Hematopoietic multipotent progenitor cell treated with erythropoietin and hydrocortisone succinate and interleukin-3 and kit ligand, for 8 days (in vitro differentiated cells): ENCODE measurements around the gene SPECC1L.

Experiments used
- DNase-seq: peaks from one replicate; pipeline ENCODE4 v3.0.0-alpha.2; 2015

Gene SPECC1L

DNA sequence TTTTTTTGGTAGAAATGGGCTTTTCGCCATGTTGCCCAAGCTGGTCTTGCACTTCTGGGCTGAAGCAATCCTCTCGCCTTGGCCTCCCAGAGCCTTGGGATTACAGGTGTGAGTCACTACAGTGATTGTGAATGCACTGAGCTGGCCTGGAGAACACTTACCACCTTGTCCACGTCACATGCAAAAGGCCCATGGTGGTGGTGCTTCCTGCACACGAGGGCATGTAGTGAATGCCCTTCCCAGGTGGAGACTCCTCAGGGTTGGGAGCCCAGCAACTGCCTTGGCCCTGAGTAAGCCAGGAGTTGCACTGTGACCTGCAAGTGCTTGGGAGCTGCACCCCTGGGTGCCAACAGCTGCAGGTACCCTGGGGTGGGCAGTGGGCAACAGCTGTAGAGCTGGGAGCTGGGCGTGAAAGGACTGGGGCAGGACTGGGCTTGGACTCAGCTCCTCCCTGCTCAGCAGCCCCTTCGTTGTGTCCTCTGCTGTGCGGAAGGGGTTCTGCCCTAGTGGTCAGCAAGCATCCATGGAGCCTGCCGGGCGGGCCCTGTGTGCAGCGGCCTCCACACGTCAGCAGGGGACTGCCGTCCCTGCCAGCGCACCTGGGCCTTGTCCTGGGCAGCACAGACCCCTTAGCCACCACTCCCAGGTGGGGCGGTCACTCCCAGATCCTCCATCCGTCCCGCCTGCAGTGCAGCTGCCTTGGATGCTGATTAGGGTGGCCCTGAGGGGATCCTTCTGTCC, 147.4 kb downstream of the SPECC1L start:
- no peak for DNase-seq

DNA sequence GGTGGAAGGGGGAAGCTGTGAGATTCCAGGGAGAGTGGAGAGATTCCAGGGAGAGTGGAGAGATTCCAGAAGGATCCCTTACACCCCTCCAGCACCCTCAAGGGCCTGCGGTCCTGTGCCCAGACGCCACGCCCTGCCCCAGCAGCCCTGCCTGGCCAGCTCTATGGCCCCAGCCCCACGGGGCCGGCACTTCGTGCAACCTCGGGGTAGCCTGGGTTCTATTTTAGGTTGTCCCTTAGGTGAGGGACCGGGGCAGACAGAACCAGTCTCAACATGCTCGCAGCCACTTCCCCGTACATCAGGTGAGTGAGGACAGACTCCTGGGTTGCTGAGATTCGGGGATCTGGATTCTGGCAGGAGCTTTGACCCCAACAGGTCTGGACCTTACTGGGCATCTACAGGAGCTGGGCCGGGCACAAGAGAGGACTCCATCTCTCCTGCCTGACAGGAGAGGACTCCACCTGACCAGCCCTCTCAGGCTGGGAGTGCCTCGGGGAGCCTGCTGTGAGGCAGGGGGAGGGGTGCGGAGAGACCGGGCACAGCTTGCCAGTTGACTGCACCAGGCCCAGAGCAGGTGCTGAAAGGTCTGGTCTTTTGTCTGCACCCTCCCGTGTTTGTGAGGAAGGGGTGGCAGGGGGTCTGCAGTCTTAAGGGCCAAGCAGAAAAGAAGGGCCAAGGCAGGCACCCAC, 148.3 kb downstream of the SPECC1L start:
- no peak for DNase-seq

DNA sequence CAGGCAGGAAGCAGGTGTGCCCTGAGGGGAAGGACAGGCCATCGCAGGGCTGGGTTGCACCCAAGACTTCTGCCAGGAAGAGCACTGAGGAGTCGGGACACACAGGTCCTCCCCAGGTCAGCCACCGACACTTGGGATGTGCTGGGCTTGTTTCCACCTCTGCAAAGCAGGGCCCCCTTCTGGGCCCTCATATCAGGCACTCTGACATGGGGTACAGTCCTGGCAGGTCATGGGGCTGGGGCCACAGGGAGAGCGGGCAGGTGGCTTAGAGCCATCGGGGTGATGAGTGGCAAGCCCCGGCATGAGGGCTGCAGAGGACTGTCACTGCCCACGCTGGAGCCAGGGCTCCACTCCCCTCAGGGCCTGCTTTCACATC, 148.8 kb downstream of the SPECC1L start:
- no peak for DNase-seq

DNA sequence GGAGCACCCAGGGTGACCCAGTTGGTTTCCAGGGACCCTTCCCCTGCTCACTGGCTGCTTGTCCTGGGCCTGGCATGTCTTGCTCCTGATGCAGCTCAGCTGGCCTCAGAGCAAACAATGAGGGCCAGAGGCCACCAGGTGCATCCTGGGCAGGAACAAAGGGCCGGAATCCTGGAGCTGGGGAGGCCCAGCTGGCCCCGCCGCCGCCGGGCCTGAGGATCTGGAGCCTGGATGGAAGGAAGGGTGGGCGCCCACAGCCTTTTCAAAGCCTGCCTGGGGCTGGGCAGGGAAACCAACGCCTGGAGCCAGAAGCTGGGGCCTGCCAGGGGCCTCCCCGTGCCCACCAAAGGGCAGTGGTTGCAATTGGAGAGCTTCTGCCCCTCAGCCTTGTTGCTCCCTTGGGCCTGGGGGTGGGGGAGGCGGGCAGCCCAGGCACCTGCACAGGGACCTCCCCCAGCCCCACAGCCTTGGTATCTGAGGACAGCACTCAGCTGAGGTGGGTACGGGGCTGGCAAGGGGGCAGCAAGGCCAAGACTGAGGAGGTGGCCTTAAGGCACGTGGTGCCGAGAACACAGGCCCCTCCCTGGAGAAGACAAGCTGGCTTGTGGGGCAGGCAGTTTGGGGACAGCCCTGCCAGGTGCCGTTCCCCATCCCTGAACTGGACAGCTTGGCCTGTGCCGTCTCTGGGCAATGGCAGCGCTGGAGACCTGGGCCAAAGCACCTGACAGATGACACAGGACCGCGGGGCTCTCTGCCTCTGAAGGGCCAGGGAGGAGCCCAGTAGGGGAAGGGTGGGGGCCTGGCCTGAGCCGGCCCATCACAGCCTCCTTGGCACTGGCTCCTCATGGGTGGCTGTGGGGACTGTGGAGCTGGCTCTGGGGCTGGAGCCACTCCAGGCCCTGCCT, 149.7 kb downstream of the SPECC1L start:
- DNase-seq: no peak

DNA sequence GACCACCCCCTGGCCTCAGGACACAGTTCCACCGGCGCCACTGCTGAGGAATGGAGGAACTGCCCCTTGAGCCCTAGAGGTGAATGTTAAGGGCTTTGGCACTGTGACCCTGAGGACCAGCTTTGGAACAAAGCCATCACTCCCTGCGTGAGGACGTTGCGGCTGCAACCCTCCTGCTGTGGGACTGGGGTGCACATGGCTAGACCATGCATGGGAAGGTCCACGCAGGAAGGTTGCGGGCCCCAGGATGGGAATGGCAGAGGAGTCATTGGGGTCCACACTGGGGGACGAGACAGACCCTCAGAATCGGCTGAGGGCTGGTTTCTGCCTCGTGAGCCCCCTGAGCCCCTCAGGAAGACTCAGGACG, 150.3 kb downstream of the SPECC1L start:
- DNase-seq: no peak

DNA sequence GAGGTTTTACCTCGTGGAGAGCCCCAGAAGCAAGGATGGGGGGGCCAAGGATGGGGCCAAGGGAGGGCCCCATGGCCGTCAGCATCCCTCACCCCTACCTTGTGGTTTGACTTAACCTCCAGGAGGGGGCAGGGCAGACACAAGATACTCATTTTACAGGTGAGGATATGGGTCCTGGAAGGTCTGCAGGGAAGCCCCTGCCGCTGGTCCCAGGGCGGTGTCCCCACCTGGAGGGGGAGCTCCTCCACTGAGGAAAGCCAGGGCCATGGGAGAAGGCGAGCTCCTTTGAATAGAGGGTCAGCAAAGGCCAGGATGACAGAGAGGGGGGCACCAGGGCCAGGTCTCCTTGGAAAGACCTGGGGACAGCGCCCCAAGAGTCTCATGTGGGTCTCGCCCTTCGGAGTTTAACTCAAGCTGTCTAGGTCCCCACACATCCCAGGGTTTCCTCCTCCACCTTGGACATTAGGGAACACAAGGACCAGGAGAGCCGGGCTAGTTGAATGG, 150.8 kb downstream of the SPECC1L start:
- DNase-seq: peak; percentile 22

DNA sequence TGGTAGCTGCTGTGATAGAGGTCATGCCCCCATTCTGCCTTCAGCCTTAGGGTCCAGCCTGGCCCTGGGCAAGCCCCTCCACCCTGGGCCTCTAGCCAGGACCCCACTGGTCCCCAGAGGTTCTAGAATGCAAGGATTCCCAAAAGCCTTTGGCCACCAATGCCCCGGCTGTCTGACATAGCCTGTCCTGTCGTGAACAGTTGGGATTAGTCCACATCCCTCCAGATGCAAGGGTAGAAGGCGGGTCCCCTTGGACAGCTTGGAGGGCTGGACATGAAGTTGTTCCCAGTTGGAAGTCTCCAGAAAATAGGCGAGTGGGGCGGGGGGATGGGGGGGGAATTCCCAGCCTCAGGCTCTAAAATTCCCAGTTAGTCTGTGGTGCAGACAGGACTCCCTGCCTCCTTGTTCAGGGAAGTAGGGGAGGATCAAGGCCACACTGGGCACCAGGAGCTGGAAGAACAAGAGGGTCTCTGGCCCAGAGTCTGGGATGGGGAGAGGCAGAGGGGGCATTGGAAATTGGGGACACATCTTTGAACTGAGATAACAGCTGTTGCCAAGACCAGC, 151.6 kb downstream of the SPECC1L start:
- DNase-seq: no peak

DNA sequence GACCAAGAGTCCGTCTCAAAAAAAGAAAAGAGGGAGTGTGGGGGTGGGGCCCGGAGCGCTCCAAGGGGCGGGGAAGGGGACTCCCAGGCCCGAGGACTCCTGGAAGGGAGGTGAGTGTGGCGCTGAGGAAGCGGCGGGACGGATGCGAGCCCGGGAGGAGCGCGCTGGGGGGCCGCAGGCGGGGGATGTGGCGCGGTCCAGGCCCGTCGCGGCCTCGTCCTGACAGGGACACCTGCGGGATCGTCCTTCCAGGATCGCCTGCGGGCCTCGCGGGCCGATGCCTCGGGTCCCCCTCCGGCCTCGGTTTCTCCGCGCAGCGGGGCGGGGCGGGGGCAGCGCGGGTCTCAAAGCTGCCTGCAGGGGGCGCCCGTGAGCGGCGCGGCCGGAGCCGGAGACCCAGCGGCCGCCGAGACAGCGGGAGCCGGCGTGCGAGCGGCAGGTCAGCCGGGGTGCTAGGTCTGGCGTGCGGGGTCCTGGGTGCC, 152.9 kb downstream of the SPECC1L start:
- peak; percentile 23 for DNase-seq

DNA sequence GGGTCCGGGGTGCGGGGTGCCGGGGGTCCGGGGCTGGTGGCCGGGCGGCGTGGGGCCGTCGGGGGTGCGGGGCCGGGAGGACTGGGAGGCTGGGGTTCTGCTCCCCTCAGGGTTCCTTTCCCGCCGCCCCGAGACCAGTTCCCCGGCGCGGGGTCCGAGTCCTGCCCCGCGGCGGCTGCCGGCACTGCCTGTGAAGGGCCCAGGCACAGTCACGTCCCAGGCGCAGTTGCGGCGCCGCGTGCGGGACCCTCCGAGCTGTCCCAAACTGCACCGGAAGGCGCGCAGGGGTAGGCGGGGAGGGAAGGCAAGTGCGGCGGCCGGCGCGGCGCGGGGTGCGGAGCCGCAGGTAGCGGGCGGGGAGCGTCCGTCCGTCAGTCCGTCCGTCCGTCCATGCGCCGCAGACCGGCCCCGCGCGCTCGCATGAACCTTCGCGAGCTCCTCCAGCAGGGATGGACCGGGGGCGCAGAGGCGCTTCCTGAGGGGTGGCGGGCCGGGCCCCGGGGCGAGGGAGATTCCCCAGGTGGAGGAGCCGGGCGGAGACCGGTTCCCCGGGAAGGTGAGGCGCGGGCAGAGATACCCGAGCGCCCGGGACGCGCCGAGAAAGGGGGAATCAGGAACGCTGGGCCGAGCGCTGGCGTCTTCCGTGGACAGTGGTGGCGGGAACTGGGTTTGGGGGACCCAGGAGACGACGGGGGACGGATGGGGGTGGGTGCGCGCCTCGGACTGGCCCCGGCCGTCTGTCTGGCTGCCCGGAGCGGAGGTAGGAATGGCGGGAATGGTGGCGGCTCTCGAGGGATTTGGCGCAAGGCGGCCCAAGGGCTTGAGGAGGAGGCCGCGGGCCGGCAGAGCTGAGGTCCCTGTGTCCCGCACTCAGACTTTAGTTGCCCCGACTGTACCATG, 153.6 kb downstream of the SPECC1L start:
- DNase-seq: no peak

DNA sequence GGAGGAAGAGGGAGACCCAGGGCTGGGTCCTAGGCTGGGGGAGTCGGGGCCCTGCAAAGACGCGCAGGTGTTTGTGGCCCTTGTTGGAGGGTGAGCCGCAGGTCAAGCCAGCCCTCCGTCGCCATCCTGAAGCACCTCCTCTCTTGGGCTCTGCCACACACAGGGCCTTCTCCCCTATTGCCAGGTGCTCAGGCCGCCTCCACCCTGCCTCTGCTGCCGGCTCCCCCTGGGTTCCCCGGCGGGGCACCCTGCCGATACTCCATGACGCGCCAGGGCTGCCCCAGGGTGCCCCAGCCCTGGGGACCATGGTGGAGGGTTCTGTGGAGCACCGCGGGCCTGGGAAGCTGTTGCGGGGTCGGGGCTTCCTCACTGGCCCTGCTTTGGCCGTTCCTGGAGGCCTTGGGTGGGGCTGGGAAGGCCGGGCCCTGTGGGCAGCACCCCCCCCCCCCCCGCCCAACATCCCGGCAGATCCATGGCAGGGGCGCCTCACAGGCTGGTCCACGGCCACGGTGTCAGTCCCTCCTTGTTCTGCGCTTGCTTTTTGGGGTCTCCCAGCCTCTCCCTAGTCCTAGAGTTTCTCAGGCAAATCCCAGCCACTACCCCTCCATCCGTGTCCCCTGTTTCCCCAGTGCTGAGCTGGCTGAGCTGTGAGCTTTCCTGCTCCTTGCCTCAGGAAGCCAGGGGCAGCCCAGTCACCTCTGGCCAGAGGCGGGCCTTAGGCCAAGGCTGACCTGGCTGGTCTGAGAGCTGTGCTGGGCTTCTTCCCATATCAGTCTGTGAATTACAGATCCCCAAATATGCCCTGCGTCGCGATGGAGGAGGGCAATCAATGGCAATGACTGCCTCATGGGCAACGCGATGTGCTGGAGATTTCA, 154.5 kb downstream of the SPECC1L start:
- DNase-seq: no peak

DNA sequence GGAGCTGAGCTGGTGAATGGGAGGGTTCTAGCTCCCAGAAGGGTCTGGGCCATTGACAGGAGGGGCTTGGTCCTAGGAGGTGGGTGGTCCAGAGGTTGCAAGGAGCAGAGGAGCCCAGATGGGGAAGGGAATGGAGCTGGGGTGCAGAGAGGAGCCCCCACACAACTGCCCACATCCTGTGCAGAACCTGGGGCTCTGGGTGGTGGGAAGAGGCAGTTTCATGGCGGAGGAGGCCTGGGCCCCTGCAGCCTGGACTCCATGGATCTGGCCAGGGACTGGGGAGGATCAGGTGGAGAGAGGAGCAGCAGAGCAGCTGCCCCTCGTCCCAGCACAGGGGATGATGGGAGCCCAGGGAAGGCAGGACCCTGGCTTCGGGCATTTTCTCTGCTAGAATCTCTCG, 155.8 kb downstream of the SPECC1L start:
- no peak for DNase-seq

DNA sequence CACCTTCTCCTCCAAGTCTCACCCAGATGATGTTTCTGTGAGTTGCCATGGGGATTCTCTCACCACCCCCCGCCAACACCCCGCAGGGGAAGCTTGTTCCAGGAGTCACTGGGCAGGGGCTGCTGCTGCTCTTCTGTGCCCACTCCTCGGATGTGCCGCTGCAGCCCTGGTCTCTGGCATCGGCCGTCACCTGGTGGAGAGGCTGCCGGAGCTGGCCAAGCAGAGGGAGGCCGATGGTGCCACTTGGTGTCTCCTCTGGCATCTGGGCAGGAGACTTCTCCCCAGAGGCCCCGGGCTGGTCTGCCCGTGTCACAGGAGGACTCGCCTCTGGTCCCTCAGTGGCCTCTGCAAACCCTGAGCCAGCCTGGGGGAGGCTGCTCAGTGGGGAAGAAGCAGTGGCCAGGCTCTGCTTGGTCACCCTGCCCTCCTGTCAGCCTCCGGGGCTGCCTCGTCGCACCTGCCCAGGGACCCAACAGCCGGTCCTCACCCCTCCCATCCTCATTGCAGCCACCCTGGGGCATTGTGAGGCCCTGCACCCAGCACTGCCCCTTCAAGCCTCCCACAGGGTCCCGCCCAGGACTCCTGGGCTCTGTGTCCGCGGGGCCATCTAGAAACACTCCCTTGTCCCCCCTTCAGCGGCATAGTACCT, 156.3 kb downstream of the SPECC1L start:
- DNase-seq: no peak

DNA sequence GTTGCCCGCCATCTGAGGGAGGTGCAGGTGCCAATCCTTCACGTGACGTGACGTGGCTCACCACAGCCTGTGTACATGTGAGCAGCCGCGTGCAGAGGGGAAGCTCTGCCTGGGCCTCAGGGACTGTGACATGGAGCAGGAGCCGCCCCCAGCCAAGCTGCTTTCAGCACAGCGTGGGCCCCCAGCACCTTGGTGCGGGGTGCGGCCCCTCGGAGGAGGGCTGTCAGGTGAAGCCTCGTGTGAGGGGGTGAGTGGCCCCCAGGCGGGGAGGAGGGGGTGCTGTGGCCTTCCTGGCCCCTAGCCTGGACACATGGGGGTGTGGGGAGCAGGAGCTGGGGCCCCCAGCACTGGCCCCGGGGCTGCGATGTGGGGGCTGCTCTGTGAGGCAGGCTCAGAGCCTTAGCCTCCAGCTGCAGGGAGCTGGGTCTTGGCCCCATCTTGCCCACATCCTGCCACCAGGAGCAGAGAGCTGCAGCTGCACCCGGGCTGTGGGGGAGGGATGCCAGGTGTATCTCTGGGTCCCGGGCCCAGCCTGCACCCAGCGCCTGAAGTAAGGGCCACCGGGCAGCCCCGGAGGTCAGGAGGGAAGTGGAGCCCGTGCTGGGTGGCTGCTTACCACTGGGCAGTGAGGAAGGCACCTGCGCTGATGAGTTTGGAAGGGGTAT, 157.0 kb downstream of the SPECC1L start, which contains the start of gene ADORA2A:
ADORA2A (plus strand) TSS at position 100 of the 665 bp plus-strand sequence. CDS start 5,806 bp downstream, outside the sequence.
- no peak for DNase-seq

DNA sequence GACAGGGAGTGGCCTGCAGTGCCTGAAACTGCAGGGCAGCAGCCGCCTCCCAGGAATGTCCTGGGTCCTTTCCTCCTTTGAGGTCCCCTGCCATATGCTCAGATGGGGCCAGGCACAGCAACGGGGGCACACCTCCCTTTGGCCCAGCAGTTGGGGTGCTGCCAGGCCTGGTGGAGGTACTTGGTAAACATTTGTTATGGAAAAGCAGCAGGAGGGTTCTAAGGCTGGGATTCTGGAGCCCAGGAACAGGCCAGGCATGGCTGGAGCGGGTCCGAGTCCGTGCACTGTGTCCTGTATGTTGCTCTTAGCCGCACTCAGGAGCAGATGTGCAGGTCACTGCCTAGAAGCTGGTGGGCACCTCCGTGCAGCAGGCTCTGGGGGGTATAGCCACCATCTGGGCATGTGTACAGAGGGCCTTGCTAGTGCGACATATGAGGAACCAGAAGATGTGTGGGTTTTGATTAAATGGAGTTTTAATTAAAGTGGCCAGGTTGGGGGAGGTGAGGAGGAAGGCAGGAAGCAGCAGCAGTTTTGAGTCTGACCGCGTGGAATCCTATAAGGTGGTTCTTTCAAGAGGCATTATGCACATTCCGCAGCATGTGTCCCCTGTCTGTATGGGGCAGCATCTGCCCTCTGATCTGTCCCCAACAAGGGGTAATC, 158.2 kb downstream of the SPECC1L start:
- DNase-seq: no peak

DNA sequence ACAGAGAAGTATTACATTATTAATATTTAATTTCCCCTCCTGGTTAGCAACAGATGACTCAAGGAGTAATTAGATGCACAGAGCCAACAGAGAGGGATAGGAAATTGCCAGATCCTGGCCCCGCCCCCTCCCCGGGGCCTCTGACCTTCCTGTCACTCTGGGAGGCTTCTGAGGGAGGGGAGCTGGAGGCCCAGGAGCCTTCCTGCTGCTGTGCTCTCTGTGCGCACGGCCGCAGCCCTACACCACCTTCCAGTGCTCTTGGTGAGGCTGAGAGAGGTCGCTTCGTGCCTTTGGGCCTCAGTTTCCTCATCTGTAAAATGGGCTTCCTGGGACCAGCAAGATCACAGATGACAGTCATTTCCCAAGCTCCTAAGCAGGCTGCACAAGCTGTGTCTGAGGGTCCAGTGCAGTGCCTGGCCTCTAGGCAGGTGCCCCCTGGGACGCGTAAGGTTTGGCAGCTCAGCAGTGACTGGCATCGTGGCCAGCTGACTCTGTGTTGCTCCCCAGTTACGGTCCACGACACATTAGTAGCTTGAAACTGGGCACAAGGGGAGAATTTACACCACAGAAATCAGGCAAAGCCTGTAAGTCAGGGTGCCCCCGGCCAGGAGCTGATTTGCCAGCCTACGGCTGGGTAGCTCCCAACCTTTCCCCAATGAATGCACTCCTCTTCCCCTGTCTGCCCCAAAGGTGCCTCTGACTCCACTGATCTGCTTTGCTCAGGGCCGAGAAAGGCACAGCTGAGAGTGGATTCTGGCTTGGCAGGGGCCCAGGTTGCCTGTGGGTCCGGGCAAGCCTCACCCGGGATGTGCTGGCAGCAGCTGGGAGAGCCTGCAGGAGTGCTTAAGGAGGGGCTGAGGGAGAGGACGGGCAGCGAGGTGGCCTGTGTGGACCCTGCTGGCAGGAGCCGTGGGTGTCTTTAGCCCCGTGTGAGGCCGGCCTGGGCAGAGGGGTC, 159.1 kb downstream of the SPECC1L start:
- DNase-seq: no peak

DNA sequence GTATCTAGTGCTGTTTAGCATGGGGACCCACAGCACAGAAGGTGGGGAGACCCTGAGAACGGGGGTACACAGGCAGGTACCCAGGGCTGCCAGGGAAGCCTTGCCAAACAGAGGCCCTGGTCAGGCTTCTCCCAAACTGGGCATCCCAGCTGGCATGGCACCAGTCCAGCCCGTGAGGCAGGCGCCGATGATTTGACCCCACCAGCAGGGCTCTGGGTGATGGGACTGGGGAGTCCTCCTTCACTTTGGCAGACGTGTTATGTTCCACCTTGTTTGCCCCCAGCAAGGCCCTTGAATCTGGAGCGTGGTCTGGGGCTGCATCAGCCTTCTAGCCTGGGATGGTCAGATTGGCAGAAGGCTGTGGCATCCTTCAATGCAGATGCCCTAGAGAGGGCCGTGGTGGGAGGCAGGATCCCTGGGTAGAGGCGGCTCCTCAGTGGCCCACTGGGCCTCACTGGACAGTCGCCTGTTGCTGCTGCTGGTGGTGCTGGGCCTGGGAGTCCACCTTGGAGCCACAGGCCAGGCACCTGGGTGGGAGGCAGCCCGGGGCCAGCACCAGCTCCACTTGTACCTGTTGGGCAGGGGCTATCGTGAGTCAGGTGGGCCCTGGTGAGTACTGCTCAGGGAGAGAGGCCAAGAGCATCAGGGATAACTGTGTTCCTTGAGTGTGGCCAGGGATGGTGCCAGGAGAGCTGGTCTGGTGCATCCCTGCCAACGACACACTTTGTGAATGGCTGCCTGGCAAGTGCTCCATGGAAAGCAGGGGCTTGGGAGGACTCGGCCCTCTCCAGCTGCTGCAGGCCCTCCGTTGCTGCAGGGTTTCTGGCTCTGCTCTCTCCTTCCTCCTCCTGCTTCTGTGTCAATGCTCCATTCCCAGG, 160.0 kb downstream of the SPECC1L start:
- DNase-seq: no peak
